ENCODE results near the gene CCDC117. TPM values are rescaled to one million over a fixed set of nuclear protein-coding genes. Genes with fewer than 3 reads are reported as not detected.
"Not testable (repeated sequence)": the region's sequence is repeated elsewhere in the genome, so short reads cannot be mapped to it uniquely, and the experiment has no call there.

Gene CCDC117
- total RNA-seq, 1 donor, result 34.5 TPM

DNA sequence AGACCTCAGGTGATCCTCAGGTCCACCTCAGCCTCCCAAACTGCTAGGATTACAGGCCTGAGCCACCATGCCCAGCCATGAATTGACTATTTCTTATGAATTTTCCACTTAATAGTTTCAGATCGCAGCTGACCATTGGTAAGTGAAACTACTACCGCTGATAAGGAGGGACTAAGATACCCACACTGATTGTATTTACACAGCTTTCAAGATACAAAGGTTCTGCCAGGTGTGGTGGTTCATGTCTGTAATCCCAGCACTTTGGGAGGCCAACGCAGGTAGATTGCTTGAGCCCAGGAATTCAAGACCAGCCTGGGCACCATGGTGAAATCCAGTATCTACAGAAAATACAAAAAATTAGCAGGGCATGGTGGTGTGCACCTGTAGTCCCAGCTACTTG, 34.8 kb upstream of the CCDC117 start:
- DNase-seq (ENCODE audit: low read depth), result no peak
- TF ChIP-seq, protein P1, sequence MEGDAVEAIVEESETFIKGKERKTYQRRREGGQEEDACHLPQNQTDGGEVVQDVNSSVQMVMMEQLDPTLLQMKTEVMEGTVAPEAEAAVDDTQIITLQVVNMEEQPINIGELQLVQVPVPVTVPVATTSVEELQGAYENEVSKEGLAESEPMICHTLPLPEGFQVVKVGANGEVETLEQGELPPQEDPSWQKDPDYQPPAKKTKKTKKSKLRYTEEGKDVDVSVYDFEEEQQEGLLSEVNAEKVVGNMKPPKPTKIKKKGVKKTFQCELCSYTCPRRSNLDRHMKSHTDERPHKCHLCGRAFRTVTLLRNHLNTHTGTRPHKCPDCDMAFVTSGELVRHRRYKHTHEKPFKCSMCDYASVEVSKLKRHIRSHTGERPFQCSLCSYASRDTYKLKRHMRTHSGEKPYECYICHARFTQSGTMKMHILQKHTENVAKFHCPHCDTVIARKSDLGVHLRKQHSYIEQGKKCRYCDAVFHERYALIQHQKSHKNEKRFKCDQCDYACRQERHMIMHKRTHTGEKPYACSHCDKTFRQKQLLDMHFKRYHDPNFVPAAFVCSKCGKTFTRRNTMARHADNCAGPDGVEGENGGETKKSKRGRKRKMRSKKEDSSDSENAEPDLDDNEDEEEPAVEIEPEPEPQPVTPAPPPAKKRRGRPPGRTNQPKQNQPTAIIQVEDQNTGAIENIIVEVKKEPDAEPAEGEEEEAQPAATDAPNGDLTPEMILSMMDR (IDR thresholded peaks at IDR 0.05; ENCODE audit: insufficient read depth, low read depth, low read length), result no peak
- H3K4me3 ChIP-seq (ENCODE audit: low read depth, low read length), result no peak overlapping the region

DNA sequence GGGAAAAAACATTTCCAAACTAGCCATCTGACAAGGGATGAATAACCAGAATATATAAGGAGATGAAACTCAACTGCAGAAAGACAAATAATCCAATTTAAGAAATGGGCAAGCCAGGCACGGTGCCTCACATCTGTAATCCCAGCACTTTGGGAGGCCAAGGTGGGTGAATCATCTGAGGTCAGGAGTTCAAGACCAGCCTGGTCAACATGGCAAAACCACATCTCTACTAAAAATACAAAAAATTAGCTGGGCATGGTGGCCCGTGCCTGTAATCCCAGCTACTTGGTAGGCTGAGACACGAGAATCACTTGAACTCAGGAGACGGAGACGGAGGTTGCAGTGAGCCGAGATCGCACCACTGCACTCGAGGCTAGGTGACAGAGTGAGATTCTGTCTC, 33.6 kb upstream of the CCDC117 start:
- not testable (repeated sequence) for DNase-seq (ENCODE audit: low read depth); H3K4me3 ChIP-seq (ENCODE audit: low read depth, low read length)

DNA sequence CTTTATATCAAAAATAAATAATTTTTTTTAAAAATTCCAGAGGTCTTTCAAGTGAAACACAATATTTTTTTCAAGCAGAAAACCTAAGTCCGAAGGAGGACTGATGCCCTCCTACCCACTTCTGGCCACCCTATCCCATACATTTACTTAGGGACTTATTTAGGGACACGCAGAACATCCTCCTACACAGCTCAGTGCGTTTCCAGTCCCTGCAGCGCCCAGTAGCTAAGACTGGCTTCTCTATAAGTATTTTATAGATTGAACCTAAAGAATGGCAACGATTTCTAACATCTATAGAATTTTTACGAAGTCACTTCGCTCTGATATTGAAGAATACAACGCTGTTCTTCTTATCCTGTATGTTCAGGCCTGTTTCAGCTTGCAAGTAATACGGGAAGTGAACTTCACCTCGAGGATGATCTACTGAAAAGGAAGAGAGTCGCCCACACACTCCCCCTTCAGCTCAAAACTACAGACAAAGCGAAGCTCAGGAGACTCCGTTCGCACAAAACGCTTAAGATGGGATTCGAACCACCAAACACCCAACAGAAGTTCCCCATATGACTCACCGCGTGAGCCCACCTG, 31.2 kb upstream of the CCDC117 start:
- TF ChIP-seq, protein P1 (IDR thresholded peaks at IDR 0.05; ENCODE audit: insufficient read depth, low read depth, low read length), result no peak
- H3K4me3 ChIP-seq (ENCODE audit: low read depth, low read length), result peak overlapping the region; percentile 77
- no peak for DNase-seq (ENCODE audit: low read depth)

DNA sequence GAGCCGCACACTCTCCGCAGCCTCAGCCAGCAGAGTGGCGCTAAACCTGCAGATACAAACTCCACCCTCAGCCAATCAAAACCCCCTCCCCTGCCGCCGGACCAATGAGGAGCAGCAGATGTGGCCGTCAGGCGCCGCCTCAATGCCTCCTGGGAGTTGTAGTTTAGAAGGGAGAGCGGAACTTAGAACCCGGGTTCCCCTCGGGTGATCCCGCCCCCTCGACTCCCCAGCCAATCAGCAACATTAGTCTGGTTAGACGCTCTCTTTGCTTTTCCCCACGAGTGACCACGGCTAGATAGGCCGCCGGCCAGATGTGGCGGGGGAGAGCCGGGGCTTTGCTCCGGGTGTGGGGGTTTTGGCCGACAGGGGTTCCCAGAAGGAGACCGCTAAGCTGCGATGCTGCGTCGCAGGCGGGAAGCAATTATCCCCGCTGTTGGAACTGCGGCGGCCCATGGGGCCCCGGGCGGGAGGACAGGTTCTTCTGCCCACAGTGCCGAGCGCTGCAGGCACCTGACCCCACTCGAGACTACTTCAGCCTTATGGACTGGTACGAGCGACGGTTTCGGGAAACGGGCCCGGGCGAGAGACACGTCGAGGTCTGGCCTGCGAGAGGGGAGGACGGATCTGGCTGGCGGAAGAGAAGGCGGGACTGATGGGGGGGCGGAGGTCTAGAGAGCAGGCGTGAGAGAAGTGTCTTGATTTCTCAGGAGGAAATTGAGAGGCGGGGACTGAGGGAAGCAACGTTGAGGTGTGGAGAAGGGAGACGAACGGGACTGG, 30.5 kb upstream of the CCDC117 start, which contains the start of the genes CHEK2 and HSCB:
CHEK2 (minus strand) TSS at position 36 of the 777 bp plus-strand sequence. CDS start 7,099 bp downstream, outside the sequence.
HSCB (plus strand) TSS at position 255 of the 777 bp plus-strand sequence; CDS start at position 312, 57 bp downstream.
- TF ChIP-seq, protein P1 (IDR thresholded peaks at IDR 0.05; ENCODE audit: insufficient read depth, low read depth, low read length), result no peak
- peak within 1 kb of the TSS; percentile 77 for H3K4me3 ChIP-seq (ENCODE audit: low read depth, low read length)
- peak; percentile 99 for DNase-seq (ENCODE audit: low read depth)

DNA sequence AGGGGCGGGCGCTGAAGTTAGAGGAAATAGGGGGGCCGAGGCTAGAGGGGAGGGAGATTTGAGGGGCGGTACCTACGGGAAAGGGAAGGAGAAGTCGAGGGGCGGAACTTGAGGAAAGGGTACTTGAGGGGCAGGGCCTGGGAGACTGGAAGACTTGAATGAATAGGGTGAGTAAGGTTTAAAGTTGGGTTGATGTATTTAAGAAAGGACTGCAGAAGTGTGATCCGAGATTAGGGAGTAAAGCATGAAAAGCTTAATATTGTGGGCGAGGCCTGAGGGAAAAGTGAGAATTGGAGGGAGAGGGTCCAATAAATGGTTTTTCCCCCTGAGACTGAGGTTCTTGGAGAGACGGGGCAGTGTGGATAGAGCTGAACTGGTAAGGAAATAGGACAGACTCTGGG, 29.9 kb upstream of the CCDC117 start:
- TF ChIP-seq, protein P1 (IDR thresholded peaks at IDR 0.05; ENCODE audit: insufficient read depth, low read depth, low read length), result no peak
- peak overlapping the region; percentile 77 for H3K4me3 ChIP-seq (ENCODE audit: low read depth, low read length)
- DNase-seq (ENCODE audit: low read depth), result no peak

DNA sequence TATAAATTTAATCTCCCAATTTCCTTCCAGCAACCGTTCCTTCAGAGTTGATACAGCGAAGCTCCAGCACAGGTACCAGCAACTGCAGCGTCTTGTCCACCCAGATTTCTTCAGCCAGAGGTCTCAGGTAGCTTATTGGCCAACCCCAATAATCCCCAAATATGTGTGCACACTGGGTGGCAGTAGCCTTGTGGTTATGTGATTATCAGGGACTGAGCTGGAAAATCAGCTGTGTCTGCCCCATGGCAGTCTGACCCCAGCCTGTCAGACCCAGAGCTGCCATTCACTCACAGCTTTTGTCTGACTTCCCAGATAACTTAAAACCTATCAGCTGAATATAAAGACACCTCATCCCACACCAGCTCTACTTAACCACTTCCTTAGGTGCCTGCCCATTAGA, 28.6 kb upstream of the CCDC117 start:
- TF ChIP-seq, protein P1 (IDR thresholded peaks at IDR 0.05; ENCODE audit: insufficient read depth, low read depth, low read length), result no peak
- H3K4me3 ChIP-seq (ENCODE audit: low read depth, low read length), result no peak overlapping the region
- no peak for DNase-seq (ENCODE audit: low read depth)

DNA sequence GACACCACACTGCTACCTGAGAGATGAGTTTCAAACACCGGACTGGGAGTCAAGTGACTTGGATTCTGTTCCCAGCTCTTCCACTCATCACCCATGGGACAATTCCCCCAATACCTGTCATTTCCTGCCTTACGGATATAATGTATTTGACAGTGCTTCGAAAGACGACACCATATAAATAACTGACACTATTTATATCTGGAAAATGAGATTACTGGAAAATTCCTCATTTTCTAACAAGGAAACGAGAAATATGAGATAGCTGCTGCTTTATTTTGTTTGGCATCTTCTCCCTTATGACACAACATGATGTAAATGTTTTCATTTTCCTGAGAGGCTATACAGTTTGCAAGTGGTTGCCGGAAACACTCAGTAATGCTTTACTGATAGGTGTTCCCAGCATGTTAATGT, 22.0 kb upstream of the CCDC117 start:
- no peak overlapping the region for H3K4me3 ChIP-seq (ENCODE audit: low read depth, low read length)
- TF ChIP-seq, protein P1 (IDR thresholded peaks at IDR 0.05; ENCODE audit: insufficient read depth, low read depth, low read length), result no peak

DNA sequence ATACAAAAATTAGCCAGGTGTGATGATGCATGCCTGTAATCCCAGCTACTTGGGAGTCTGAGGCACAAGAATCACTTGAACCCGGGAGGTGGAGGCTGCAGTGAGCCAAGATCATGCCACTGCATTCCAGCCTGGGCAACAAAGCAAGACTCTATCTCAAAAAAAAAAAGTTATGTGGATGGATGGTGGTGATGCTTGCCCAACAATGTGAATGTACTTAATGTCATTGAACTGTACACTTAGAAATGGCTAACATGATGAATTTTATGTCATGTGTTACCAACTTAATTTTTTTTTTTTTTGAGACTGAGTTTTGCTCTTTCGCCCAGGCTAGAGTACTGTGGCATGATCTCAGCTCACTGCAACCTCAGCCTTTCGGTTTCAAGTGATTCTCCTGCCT, 18.0 kb upstream of the CCDC117 start:
- H3K4me3 ChIP-seq (ENCODE audit: low read depth, low read length); DNase-seq (ENCODE audit: low read depth): not testable (repeated sequence)

More for the DNA sequence above, 22.0 kb upstream of the CCDC117 start:
- peak; percentile 41 for DNase-seq (ENCODE audit: low read depth)
